ENCODE results near the gene OSBPL8. TPM values are rescaled to one million over a fixed set of nuclear protein-coding genes. Genes with fewer than 3 reads are reported as not detected.

Gene OSBPL8
- total and polyA plus RNA-seq, 2 donors (not counting 1 experiment from before 2014, with no cell fraction given): 11.1 to 112 TPM

DNA sequence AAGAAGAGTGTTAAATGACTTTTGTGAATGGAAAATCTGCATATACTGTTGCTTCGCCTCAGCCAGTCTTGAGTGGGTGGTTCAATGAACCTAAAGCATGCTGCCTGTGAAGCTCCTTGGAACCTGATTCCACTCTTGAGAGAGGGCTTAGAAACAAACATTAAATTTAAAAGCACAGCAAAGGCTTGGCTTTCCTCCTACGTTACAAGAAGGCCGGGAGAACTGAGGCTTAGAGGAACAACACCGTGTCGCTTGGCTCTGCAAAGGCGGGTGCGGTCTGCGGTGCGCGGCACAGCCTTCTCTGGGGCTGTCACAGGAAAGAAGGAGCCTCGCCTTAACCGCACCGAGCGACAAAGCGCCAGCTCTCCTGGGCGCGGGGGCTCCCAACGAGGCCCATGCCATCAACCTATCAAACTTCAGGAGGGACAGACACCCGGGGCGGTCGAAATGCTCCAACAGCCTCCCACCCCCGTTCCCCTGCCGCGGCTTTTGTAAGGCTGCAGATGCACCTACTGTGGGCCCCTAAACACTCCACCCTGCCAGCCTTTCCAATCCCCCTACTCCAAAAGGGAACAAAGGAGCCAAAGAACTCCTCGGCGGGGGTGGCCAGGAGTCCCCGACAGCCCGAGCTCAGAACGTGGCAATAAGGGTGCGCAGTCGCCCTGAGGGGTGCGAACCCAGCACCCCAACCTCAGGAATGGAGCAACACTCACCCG, 729 bp downstream of the OSBPL8 start:
- H3K27ac ChIP-seq (ENCODE audit: low read length in 2 of 2): peak overlapping the region; percentile 93 to 96
- H3K4me2 ChIP-seq (replicated peaks; ENCODE audit: low read depth, low read length, poor library complexity, severe bottlenecking): peak overlapping the region; percentile 95
- H3K27ac Mint-ChIP-seq: peak overlapping the region; percentile 98
- DNase-seq (peak; percentile 77), ATAC-seq (ENCODE audit: low read depth) (peak; percentile 44)
- no peaks in the 10 kb centered on the region for H3K9me3 ChIP-seq (ENCODE audit: control extremely low read depth in 1 of 3, control insufficient read depth in 2 of 3, insufficient read depth in 1 of 3, low read length in 2 of 3)
- no peaks in the 10 kb centered on the region for H3K27me3 ChIP-seq (replicated peaks in 1 of 4; ENCODE audit: control extremely low read depth in 1 of 4, control insufficient read depth in 3 of 4, insufficient read depth in 4 of 4, low read length in 3 of 4)
- POLR2A ChIA-PET: interaction anchor here (0.7 to 1.7 kb wide), 5 partner anchors 7 to 210 kb away, joined by 3 to 5 read pairs (median 3); partner anchors contain the start of gene BBS10
- no peaks in the 10 kb centered on the region for H4K20me1 ChIP-seq (ENCODE audit: control insufficient read depth, insufficient read depth, low read length, poor library complexity, severe bottlenecking)
- peak overlapping the region; percentile 69 to 99 (median 93) for H3K4me3 ChIP-seq (ENCODE audit: control extremely low read depth in 1 of 5, extremely low read depth in 1 of 5, insufficient read depth in 1 of 5, low read depth in 2 of 5, low read length in 4 of 5)
- H3K4me3 Mint-ChIP-seq: peak overlapping the region; percentile 98
- H3K79me2 ChIP-seq (ENCODE audit: control insufficient read depth, insufficient read depth, low read length): peaks cover 53% of the 10 kb centered on the region
- intact Hi-C loops (cut with micrococcal nuclease): loop anchor here (1.0 to 5.0 kb wide), 9 partner anchors 48 to 1077 kb away; partner anchors contain the start of genes BBS10, GLIPR1, KRR1 and NAP1L1
- H3K27me3 Mint-ChIP-seq: no peaks in the 10 kb centered on the region
- H3K4me1 ChIP-seq (ENCODE audit: control insufficient read depth in 2 of 2, insufficient read depth in 2 of 2, low read length in 2 of 2): peaks cover 36 to 52% of the 10 kb centered on the region in 2 donors
- H3K9me3 Mint-ChIP-seq (ENCODE audit: insufficient read depth): no peaks in the 10 kb centered on the region
- peak overlapping the region; percentile 99 for H2AFZ ChIP-seq (ENCODE audit: insufficient read depth, low read depth, low read length, poor library complexity, severe bottlenecking)
- TF ChIP-seq, protein P1, sequence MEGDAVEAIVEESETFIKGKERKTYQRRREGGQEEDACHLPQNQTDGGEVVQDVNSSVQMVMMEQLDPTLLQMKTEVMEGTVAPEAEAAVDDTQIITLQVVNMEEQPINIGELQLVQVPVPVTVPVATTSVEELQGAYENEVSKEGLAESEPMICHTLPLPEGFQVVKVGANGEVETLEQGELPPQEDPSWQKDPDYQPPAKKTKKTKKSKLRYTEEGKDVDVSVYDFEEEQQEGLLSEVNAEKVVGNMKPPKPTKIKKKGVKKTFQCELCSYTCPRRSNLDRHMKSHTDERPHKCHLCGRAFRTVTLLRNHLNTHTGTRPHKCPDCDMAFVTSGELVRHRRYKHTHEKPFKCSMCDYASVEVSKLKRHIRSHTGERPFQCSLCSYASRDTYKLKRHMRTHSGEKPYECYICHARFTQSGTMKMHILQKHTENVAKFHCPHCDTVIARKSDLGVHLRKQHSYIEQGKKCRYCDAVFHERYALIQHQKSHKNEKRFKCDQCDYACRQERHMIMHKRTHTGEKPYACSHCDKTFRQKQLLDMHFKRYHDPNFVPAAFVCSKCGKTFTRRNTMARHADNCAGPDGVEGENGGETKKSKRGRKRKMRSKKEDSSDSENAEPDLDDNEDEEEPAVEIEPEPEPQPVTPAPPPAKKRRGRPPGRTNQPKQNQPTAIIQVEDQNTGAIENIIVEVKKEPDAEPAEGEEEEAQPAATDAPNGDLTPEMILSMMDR (IDR thresholded peaks at IDR 0.05): no peak
- no peak for TF ChIP-seq EZH2 (IDR thresholded peaks at IDR 0.05; ENCODE audit: borderline replicate concordance, insufficient read depth, low read depth, low read length, poor library complexity, severe bottlenecking)
- CTCF ChIA-PET: interaction anchor here (0.9 to 7.5 kb wide), 7 partner anchors 8 to 211 kb away, joined by 3 to 39 read pairs (median 5); partner anchors contain the start of gene BBS10
- under 1% methylated on average over 32 of the region's 33 CpGs for WGBS (ENCODE audit: insufficient coverage)
- peaks cover 49% of the 10 kb centered on the region for H3K4me1 Mint-ChIP-seq
- H3K9ac ChIP-seq (ENCODE audit: low read length): peak overlapping the region; percentile 98
- no peaks in the 10 kb centered on the region for H3K36me3 ChIP-seq (replicated peaks in 1 of 2; ENCODE audit: control extremely low read depth in 1 of 2, control insufficient read depth in 1 of 2, extremely low read depth in 1 of 2, insufficient read depth in 2 of 2, low read length in 1 of 2)

GRCh38 chr12:76556368-76556767, 3.2 kb downstream of the OSBPL8 start:
- no peak overlapping the region for H3K4me3 ChIP-seq (ENCODE audit: control extremely low read depth in 1 of 5, extremely low read depth in 1 of 5, insufficient read depth in 1 of 5, low read depth in 2 of 5, low read length in 4 of 5)
- peaks cover 60 to 73% of the 10 kb centered on the region in 2 donors for H3K4me1 ChIP-seq (ENCODE audit: control insufficient read depth in 2 of 2, insufficient read depth in 2 of 2, low read length in 2 of 2)
- Mint-ChIP-seq H3K4me3 (peak overlapping the region; percentile 76), H3K27me3 (no peaks in the 10 kb centered on the region), H3K4me1 (peaks cover 67% of the 10 kb centered on the region), H3K9me3 (ENCODE audit: insufficient read depth) (no peaks in the 10 kb centered on the region), H3K27ac (peak overlapping the region; percentile 78)
- H3K79me2 ChIP-seq (ENCODE audit: control insufficient read depth, insufficient read depth, low read length): peaks cover 78% of the 10 kb centered on the region
- ChIA-PET CTCF (interaction anchor here (0.8 to 7.5 kb wide), 2 partner anchors 29 to 473 kb away, joined by 3 to 39 read pairs; no protein-coding TSS in a partner anchor), POLR2A (no interaction called here)
- 96% methylated on average over 3 of the region's 4 CpGs for WGBS (ENCODE audit: insufficient coverage)
- peak overlapping the region in 1 of 2 donors; percentile 87 for H3K27ac ChIP-seq (ENCODE audit: low read length in 2 of 2)
- no peak overlapping the region for H2AFZ ChIP-seq (ENCODE audit: insufficient read depth, low read depth, low read length, poor library complexity, severe bottlenecking)
- H3K9me3 ChIP-seq (ENCODE audit: control extremely low read depth in 1 of 3, control insufficient read depth in 2 of 3, insufficient read depth in 1 of 3, low read length in 2 of 3): no peaks in the 10 kb centered on the region
- TF ChIP-seq, protein P1 (IDR thresholded peaks at IDR 0.05): no peak
- TF ChIP-seq EZH2 (IDR thresholded peaks at IDR 0.05; ENCODE audit: borderline replicate concordance, insufficient read depth, low read depth, low read length, poor library complexity, severe bottlenecking): no peak
- intact Hi-C loops (cut with micrococcal nuclease): loop anchor here (5.0 kb wide), 3 partner anchors 99 to 1074 kb away; partner anchors contain the start of genes GLIPR1 and PHLDA1
- H3K27me3 ChIP-seq (replicated peaks in 1 of 4; ENCODE audit: control extremely low read depth in 1 of 4, control insufficient read depth in 3 of 4, insufficient read depth in 4 of 4, low read length in 3 of 4): no peaks in the 10 kb centered on the region
- no peaks in the 10 kb centered on the region for H3K36me3 ChIP-seq (replicated peaks in 1 of 2; ENCODE audit: control extremely low read depth in 1 of 2, control insufficient read depth in 1 of 2, extremely low read depth in 1 of 2, insufficient read depth in 2 of 2, low read length in 1 of 2)
- DNase-seq: peak; percentile 42
- ATAC-seq (ENCODE audit: low read depth): no peak
- no peak overlapping the region for H3K9ac ChIP-seq (ENCODE audit: low read length)
- H3K4me2 ChIP-seq (replicated peaks; ENCODE audit: low read depth, low read length, poor library complexity, severe bottlenecking): peak overlapping the region; percentile 29
- H4K20me1 ChIP-seq (ENCODE audit: control insufficient read depth, insufficient read depth, low read length, poor library complexity, severe bottlenecking): peaks cover 22% of the 10 kb centered on the region

Measured in B cell (primary cell).